NCI-H2081 (cell line): ENCODE measurements around the gene DCUN1D3.
"Not testable (repeated sequence)": the region's sequence is repeated elsewhere in the genome, so short reads cannot be mapped to it uniquely, and the experiment has no call there.

ENCODE experiments used
- DNase-seq, 2 experiments: peaks; one replicate each; lab custom pipeline; 2025; lab: John Stamatoyannopoulos, UW

DCUN1D3 gene

GRCh38 chr16:20900299-20901067 lies at the start of gene DCUN1D3, which contains the start of gene LYRM1:
DCUN1D3 (minus strand) TSS chr16:20900358; CDS start chr16:20862538, 37,820 bp downstream.
LYRM1 (plus strand) TSS chr16:20900771; CDS start chr16:20915556, 14,785 bp downstream.
- DNase-seq: peak; percentile 94 to 97

- DNase-seq: no peak
Observed at GRCh38 chr16:20949660-20950059, 49.5 kb upstream of the DCUN1D3 start.

GRCh38 chr16:20948444-20948843 lies 48.3 kb upstream of the DCUN1D3 start:
- DNase-seq: no peak

- DNase-seq: no peak
Observed at GRCh38 chr16:20946015-20946629, 46.0 kb upstream of the DCUN1D3 start.

GRCh38 chr16:20945575-20945875 lies 45.4 kb upstream of the DCUN1D3 start:
- DNase-seq: not testable (repeated sequence)

- DNase-seq: no peak
Observed at GRCh38 chr16:20944861-20945574, 44.9 kb upstream of the DCUN1D3 start.

- DNase-seq: no peak
Observed at GRCh38 chr16:20942256-20942655, 42.1 kb upstream of the DCUN1D3 start.

- no peak for DNase-seq
Observed at GRCh38 chr16:20941636-20941926, 41.4 kb upstream of the DCUN1D3 start.

- no peak for DNase-seq
Observed at GRCh38 chr16:20940871-20941635, 40.9 kb upstream of the DCUN1D3 start.

GRCh38 chr16:20939611-20940010 lies 39.5 kb upstream of the DCUN1D3 start:
- DNase-seq: no peak

GRCh38 chr16:20938426-20938825 lies 38.3 kb upstream of the DCUN1D3 start:
- DNase-seq: no peak

GRCh38 chr16:20937736-20938135 lies 37.6 kb upstream of the DCUN1D3 start:
- no peak for DNase-seq

- DNase-seq: no peak
Observed at GRCh38 chr16:20933589-20933988, 33.4 kb upstream of the DCUN1D3 start.

GRCh38 chr16:20931066-20931600 lies 31.0 kb upstream of the DCUN1D3 start:
- no peak for DNase-seq

- DNase-seq: no peak
Observed at GRCh38 chr16:20930365-20930690, 30.2 kb upstream of the DCUN1D3 start.

GRCh38 chr16:20929676-20930364 lies 29.7 kb upstream of the DCUN1D3 start:
- DNase-seq: not testable (repeated sequence)

- DNase-seq: no peak
Observed at GRCh38 chr16:20928774-20929411, 28.7 kb upstream of the DCUN1D3 start.

GRCh38 chr16:20925751-20926150 lies 25.6 kb upstream of the DCUN1D3 start:
- no peak for DNase-seq

- no peak for DNase-seq
Observed at GRCh38 chr16:20923876-20924275, 23.7 kb upstream of the DCUN1D3 start.

- DNase-seq: no peak
Observed at GRCh38 chr16:20920799-20921198, 20.6 kb upstream of the DCUN1D3 start.

GRCh38 chr16:20920091-20920490 lies 19.9 kb upstream of the DCUN1D3 start:
- DNase-seq: no peak
